GM23248 (cell line): Measurements from ENCODE around the gene KCNN3. TPM values are rescaled to one million over a fixed set of nuclear protein-coding genes. Genes with fewer than 3 reads are reported as not detected.

ENCODE experiments used
- DNase-seq: peaks from one replicate; pipeline ENCODE4 v3.0.0-alpha.2; 2015
- H2AFZ ChIP-seq: fragments of 200-600 bp; sonication (generic); 2 replicates; pipeline ENCODE4 v1.6.1; 2016; ENCODE audit warnings: antibody characterized with exemption
- H3F3A ChIP-seq: fragments of 200-600 bp; sonication (generic); 2 replicates; pipeline ENCODE4 v1.6.1; 2016; ENCODE audit warnings: mild to moderate bottlenecking, antibody characterized with exemption, mixed run types; ENCODE audit not compliant: insufficient read depth
- H3K27ac ChIP-seq: fragments of 200-600 bp; sonication (generic); 2 replicates; pipeline ENCODE4 v1.5.1; 2016; ENCODE audit warnings: mild to moderate bottlenecking
- H3K27me3 ChIP-seq: fragments of 200-600 bp; sonication (generic); replicated peaks from 2 replicates; pipeline ENCODE4 v1.6.1; 2016; ENCODE audit warnings: mild to moderate bottlenecking; ENCODE audit not compliant: insufficient read depth
- H3K36me3 ChIP-seq: fragments of 200-600 bp; sonication (generic); 2 replicates; pipeline ENCODE4 v1.6.1; 2016; ENCODE audit warnings: low read depth, mild to moderate bottlenecking
- H3K4me1 ChIP-seq: fragments of 200-600 bp; sonication (generic); 2 replicates; pipeline ENCODE4 v1.6.1; 2016; ENCODE audit warnings: mild to moderate bottlenecking; ENCODE audit not compliant: insufficient read depth
- H3K4me2 ChIP-seq: fragments of 200-600 bp; sonication (generic); one replicate; pipeline ENCODE4 v1.6.1; 2016; ENCODE audit warnings: mild to moderate bottlenecking; ENCODE audit not compliant: unreplicated experiment
- H3K4me3 ChIP-seq: fragments of 200-600 bp; sonication (generic); 2 replicates; pipeline ENCODE4 v1.5.1; 2016; ENCODE audit warnings: mild to moderate bottlenecking
- H3K79me2 ChIP-seq: fragments of 200-600 bp; sonication (generic); 2 replicates; pipeline ENCODE4 v1.6.1; 2016; ENCODE audit warnings: mild to moderate bottlenecking; ENCODE audit not compliant: insufficient read depth
- H3K9ac ChIP-seq: fragments of 200-600 bp; sonication (generic); 2 replicates; pipeline ENCODE4 v1.6.1; 2016; ENCODE audit warnings: mild to moderate bottlenecking
- H3K9me2 ChIP-seq: fragments of 200-600 bp; sonication (generic); 2 replicates; pipeline ENCODE4 v1.6.1; 2016; ENCODE audit warnings: mixed run types, mild to moderate bottlenecking, moderate library complexity; ENCODE audit not compliant: insufficient read depth
- H3K9me3 ChIP-seq: fragments of 200-600 bp; sonication (generic); one replicate; pipeline ENCODE4 v1.6.1; 2017; ENCODE audit warnings: low read depth
- H4K20me1 ChIP-seq: fragments of 200-600 bp; sonication (generic); 2 replicates; pipeline ENCODE4 v1.6.0; 2016; ENCODE audit not compliant: insufficient read depth
- EZH2 ChIP-seq: fragments of 200-600 bp; sonication (generic); IDR thresholded peaks from 2 replicates; pipeline ENCODE4 v1.6.1; 2018; ENCODE audit warnings: antibody characterized with exemption, mild to moderate bottlenecking; ENCODE audit not compliant: insufficient read depth, poor library complexity, severe bottlenecking
- EZH2phosphoT487 ChIP-seq: fragments of 200-600 bp; sonication (generic); IDR thresholded peaks from 2 replicates; pipeline ENCODE4 v1.6.1; 2018; ENCODE audit warnings: antibody characterized with exemption, moderate library complexity, mild to moderate bottlenecking, low read depth; ENCODE audit not compliant: insufficient read depth
- WGBS, 2 experiments: methylation state at CpG; one replicate each; pipeline ENCODE4 v1.1.6; 2015 to 2017; ENCODE audit warnings: low lambda C conversion rate in 2 of 2, low coverage in 1 of 2; ENCODE audit errors: missing lambda C conversion rate in 2 of 2; 5-methylcytosine and 5-hydroxymethylcytosine counted together
- in situ Hi-C: fragments of 300-500 bp; cut with MboI; formaldehyde crosslinking; loops from 2 replicates; pipeline ENCODE4 v1.15.0; 2020
- polyA plus RNA-seq: library from polyadenylated mRNA; unstranded; fragments of >200 nt; fragmentation: Nextera tagmentation; extraction: Ambion mirVana; gene quantifications from 2 replicates; pipeline ENCODE4 v1.2.1, GENCODE V29; 2016
- total RNA-seq: library from RNA; depleted of rRNA; stranded (reverse); fragments of >200 nt; shearing (Covaris generic); gene quantifications from 2 replicates; pipeline ENCODE4 v1.2.3, GENCODE V29; 2014

KCNN3 gene
- total and polyA plus RNA-seq, 2 experiments from 2014 or later: not detected

DNA sequence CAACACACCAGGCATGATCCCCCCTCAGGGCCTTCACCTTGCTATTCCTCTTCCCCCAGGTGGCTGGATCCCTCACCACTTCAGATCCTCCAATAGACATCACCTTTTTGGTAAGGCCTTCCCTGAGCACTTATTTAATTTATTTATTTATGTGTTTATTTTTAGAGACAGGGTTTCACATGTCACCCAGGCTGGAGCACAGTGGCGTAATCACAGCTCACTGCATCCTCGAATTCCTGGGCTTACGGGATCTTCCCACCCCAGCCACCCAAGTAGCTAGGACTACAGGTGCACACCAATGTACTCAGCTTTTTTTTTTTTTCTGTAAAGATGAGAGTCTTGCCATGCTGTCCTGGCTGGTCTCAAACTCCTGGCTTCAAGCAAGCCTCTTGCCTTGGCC, 17.2 kb downstream of the KCNN3 start:
- no peaks in the 10 kb centered on the region for H3K9me2 ChIP-seq
- no peaks in the 10 kb centered on the region for H3K4me1 ChIP-seq
- no peaks in the 10 kb centered on the region for H3K79me2 ChIP-seq
- no peak overlapping the region for H3K9ac ChIP-seq
- H3K27ac ChIP-seq: no peak overlapping the region
- WGBS, 2 experiments: 69 to 85% methylated on average over 3 of the region's 3 CpGs
- TF ChIP-seq EZH2: no peak
- TF ChIP-seq EZH2phosphoT487: no peak
- H2AFZ ChIP-seq: no peak overlapping the region
- H4K20me1 ChIP-seq: no peaks in the 10 kb centered on the region
- no peaks in the 10 kb centered on the region for H3K36me3 ChIP-seq
- DNase-seq: no peak
- H3K27me3 ChIP-seq: peaks cover 6% of the 10 kb centered on the region; the same call in 1 of the 2 replicates
- H3K4me2 ChIP-seq: no peak overlapping the region
- H3F3A ChIP-seq: no peaks in the 10 kb centered on the region
- H3K9me3 ChIP-seq: no peaks in the 10 kb centered on the region
- H3K4me3 ChIP-seq: no peak overlapping the region
- in situ Hi-C loops: no loop called here

DNA sequence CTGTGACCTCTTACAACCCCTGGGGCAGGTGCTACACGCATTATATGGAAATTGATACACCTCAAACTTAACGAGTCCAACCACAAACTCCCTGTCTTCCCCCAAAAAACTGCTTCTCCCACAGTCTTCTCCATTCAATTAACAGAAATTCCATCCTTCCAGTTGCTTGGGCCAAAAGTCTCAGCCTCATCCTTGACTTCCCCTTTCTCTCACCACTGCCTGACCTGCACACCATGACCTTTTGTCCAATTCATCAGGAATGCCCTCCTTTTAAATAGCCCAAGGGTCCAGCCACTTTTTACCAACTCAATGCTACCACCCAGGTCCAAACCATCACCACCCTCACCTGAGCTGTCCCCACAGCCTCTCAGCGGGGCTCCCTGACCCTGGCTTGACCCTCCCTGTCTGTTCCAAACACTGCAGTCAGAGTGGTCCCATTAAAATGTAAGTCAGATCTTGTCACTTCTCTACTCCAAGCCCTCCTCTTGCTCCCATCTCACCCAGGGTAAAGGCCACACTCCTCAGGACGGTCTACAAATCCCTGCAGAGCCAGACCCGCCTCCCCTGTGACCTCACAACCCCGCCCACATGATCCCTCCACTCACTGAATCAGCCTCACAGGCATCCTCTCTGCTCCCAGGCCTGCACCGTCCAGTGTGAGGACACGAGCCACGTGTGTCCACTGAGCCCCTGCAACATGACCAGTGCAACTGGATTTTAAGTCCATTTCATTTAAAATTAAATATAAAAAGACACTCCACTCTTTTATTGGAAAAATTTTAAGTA, 18.5 kb downstream of the KCNN3 start:
- no peak overlapping the region for H3K9ac ChIP-seq
- TF ChIP-seq EZH2 (no peak), EZH2phosphoT487 (no peak)
- H3K9me2 ChIP-seq: no peaks in the 10 kb centered on the region
- 61 to 69% methylated on average over 9 of the region's 9 CpGs for WGBS, 2 experiments
- no peak overlapping the region for H3K4me2 ChIP-seq
- no peaks in the 10 kb centered on the region for H3F3A ChIP-seq
- H3K9me3 ChIP-seq: no peaks in the 10 kb centered on the region
- H3K79me2 ChIP-seq: no peaks in the 10 kb centered on the region
- H3K4me3 ChIP-seq: no peak overlapping the region
- H2AFZ ChIP-seq: no peak overlapping the region
- H3K4me1 ChIP-seq: no peaks in the 10 kb centered on the region
- H3K36me3 ChIP-seq: no peaks in the 10 kb centered on the region
- peaks cover 6% of the 10 kb centered on the region; the same call in 1 of the 2 replicates for H3K27me3 ChIP-seq
- H4K20me1 ChIP-seq: no peaks in the 10 kb centered on the region
- in situ Hi-C loops: no loop called here
- no peak overlapping the region for H3K27ac ChIP-seq
- DNase-seq: no peak

DNA sequence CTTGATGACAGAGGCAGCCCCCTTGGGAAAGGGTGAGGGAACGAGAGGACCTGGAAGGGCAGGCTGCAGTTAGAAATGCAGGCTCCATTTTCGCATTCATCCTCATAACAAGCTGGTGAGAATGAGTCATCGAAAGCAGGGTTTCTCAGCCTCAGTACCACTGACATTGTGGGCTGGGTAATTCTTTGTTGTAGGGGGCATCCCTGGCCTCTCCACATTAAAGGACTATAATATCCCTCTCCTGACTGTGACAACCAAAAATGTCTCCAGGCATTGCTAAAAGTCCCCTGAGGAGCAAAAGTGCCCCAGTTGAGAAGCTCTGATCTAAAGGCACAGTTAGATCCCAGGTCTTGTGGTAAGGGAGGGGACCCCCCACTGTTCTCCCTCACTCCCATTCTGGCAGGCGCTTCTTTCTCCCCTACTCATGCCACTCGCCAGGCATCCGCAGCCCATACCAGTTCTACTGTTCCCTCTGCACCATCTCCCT, 20.4 kb downstream of the KCNN3 start:
- 70 to 80% methylated on average over 6 of the region's 6 CpGs for WGBS, 2 experiments
- no peak for TF ChIP-seq EZH2phosphoT487
- no peak for TF ChIP-seq EZH2
- no peaks in the 10 kb centered on the region for H3K36me3 ChIP-seq

DNA sequence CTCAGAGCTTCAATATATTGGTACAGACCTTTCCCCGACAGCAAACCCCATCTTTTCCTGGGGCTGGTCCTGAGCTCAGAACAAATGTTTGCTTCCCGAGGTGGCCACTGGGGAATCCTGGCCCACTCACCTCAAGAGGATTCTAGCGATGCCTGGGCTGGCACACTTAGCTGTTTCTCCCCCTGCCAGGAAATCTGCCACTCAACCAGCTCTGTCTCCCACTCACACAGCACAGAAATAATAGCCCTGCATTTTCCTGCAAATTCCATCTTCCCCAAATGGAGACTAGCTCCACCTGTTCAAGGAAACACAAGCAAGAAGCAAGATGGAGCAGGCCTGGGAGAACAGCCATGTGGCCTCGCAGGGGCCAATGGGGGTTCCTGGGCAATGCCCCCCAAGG, 21.1 kb downstream of the KCNN3 start:
- no peaks in the 10 kb centered on the region for H4K20me1 ChIP-seq
- no peak overlapping the region for H3K9ac ChIP-seq
- H3K4me3 ChIP-seq: no peak overlapping the region
- peaks cover 6% of the 10 kb centered on the region; the same call in 1 of the 2 replicates for H3K27me3 ChIP-seq
- no peaks in the 10 kb centered on the region for H3F3A ChIP-seq
- no peak for DNase-seq
- H3K36me3 ChIP-seq: no peaks in the 10 kb centered on the region
- H2AFZ ChIP-seq: no peak overlapping the region
- no peaks in the 10 kb centered on the region for H3K9me2 ChIP-seq
- TF ChIP-seq EZH2: no peak
- no peak for TF ChIP-seq EZH2phosphoT487
- 75 to 76% methylated on average over 4 of the region's 4 CpGs for WGBS, 2 experiments
- H3K27ac ChIP-seq: no peak overlapping the region
- no peaks in the 10 kb centered on the region for H3K9me3 ChIP-seq
- no peaks in the 10 kb centered on the region for H3K4me1 ChIP-seq
- H3K79me2 ChIP-seq: no peaks in the 10 kb centered on the region
- H3K4me2 ChIP-seq: no peak overlapping the region
- in situ Hi-C loops: no loop called here

More for the DNA sequence above, 20.4 kb downstream of the KCNN3 start:
- Histone ChIP-seq H4K20me1 (no peaks in the 10 kb centered on the region), H3K9me3 (no peaks in the 10 kb centered on the region), H3K9me2 (no peaks in the 10 kb centered on the region), H3F3A (no peaks in the 10 kb centered on the region), H3K4me1 (no peaks in the 10 kb centered on the region), H2AFZ (no peak overlapping the region), H3K4me3 (no peak overlapping the region), H3K9ac (no peak overlapping the region), H3K27me3 (peaks cover 6% of the 10 kb centered on the region; the same call in 1 of the 2 replicates), H3K79me2 (no peaks in the 10 kb centered on the region), H3K4me2 (no peak overlapping the region), H3K27ac (no peak overlapping the region)
- DNase-seq: no peak
- in situ Hi-C loops: no loop called here
